ENCODE data around the gene TTC22. TPM values are rescaled to one million over a fixed set of nuclear protein-coding genes. Genes with fewer than 3 reads are reported as not detected.

Gene TTC22
- total RNA-seq, 1 experiment from 2014 or later, result 1.8 TPM

GRCh38 chr1:54805981-54806381 lies 4.9 kb upstream of the TTC22 start (continued):
- no peak for TF ChIP-seq RAD21 (IDR thresholded peaks at IDR 0.05; ENCODE audit: low read depth)
- no peak for TF ChIP-seq YY1 (IDR thresholded peaks at IDR 0.05; ENCODE audit: extremely low read depth, insufficient replicate concordance, low read depth, low read length)

DNA sequence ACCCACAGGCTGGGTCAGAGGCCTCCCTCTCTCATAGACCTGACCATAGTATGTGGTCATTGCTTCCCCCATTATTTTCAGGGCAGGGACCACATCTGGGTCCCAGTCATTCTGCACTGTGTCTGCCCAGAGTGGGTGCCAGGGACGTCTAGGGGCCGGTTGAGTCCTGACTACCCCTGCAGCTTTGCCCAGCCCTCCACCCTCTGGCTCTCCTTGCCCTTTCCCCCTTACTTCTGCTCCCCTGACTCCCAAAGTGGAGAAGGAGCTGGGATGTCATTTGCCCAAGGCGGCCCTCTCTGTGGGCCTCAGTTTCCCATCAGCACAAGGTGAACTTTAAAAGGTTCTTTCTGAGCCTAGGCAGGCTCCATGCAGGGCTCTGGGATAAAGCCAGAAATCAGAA lies 4.3 kb upstream of the TTC22 start:
- Histone ChIP-seq H3K4me3 (replicated peaks in 1 of 2; ENCODE audit: low read depth in 1 of 2, low read length in 2 of 2) (no peak overlapping the region), H3K4me1 (ENCODE audit: control insufficient read depth in 1 of 2, insufficient read depth in 2 of 2, low read length in 2 of 2) (peaks cover 10 to 59% of the 10 kb centered on the region in 2 experiments), H4K20me1 (ENCODE audit: insufficient read depth) (no peaks in the 10 kb centered on the region), H3K27ac (ENCODE audit: low read depth, low read length) (no peak overlapping the region), H2AFZ (ENCODE audit: low read depth, low read length, poor library complexity, severe bottlenecking) (no peak overlapping the region), H3K9me2 (ENCODE audit: insufficient read depth) (no peaks in the 10 kb centered on the region), H3K4me2 (ENCODE audit: low read length) (no peak overlapping the region), H3K27me3 (ENCODE audit: insufficient read depth, low read length) (no peaks in the 10 kb centered on the region), H3K9me3 (ENCODE audit: control insufficient read depth in 1 of 2, insufficient read depth in 1 of 2, low read depth in 1 of 2, low read length in 2 of 2) (no peaks in the 10 kb centered on the region), H3K36me3 (ENCODE audit: control insufficient read depth in 1 of 2, insufficient read depth in 2 of 2, low read length in 2 of 2) (no peaks in the 10 kb centered on the region), H3K9ac (ENCODE audit: low read length) (no peak overlapping the region), H3K79me2 (ENCODE audit: insufficient read depth, low read length) (no peaks in the 10 kb centered on the region)
- CTCF ChIA-PET, result no interaction called here
- intact Hi-C loops (cut with micrococcal nuclease), result loop anchor here (5.0 to 10.0 kb wide), 2 partner anchors 38 to 219 kb away; no protein-coding TSS in a partner anchor
- RAD21 ChIA-PET (ENCODE audit: low non-redundant PET in 1 of 2, low total read pairs in 2 of 2, uncharacterized antibody in 2 of 2, unreplicated experiment in 2 of 2), result no interaction called here
- TF ChIP-seq EGR1 (IDR thresholded peaks at IDR 0.05; ENCODE audit: low read depth), result no peak
- TF ChIP-seq JUND (IDR thresholded peaks at IDR 0.05), result no peak
- TF ChIP-seq, protein P1, sequence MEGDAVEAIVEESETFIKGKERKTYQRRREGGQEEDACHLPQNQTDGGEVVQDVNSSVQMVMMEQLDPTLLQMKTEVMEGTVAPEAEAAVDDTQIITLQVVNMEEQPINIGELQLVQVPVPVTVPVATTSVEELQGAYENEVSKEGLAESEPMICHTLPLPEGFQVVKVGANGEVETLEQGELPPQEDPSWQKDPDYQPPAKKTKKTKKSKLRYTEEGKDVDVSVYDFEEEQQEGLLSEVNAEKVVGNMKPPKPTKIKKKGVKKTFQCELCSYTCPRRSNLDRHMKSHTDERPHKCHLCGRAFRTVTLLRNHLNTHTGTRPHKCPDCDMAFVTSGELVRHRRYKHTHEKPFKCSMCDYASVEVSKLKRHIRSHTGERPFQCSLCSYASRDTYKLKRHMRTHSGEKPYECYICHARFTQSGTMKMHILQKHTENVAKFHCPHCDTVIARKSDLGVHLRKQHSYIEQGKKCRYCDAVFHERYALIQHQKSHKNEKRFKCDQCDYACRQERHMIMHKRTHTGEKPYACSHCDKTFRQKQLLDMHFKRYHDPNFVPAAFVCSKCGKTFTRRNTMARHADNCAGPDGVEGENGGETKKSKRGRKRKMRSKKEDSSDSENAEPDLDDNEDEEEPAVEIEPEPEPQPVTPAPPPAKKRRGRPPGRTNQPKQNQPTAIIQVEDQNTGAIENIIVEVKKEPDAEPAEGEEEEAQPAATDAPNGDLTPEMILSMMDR (IDR thresholded peaks at IDR 0.05 in 2 of 3, conservative IDR thresholded peaks at IDR 0.05 in 1 of 3; ENCODE audit: borderline replicate concordance in 1 of 3, insufficient read depth in 1 of 3, low read depth in 2 of 3, low read length in 2 of 3), result no peak
- TF ChIP-seq TCF7L2 (IDR thresholded peaks at IDR 0.05; ENCODE audit: borderline replicate concordance, extremely low read depth, insufficient read depth, insufficient read length), result no peak
- TF ChIP-seq ATF3 (IDR thresholded peaks at IDR 0.05), result no peak
- TF ChIP-seq FOSL1 (IDR thresholded peaks at IDR 0.05; ENCODE audit: low read depth), result no peak
- no peak for TF ChIP-seq ELF1 (IDR thresholded peaks at IDR 0.05; ENCODE audit: borderline replicate concordance, low read depth)
- TF ChIP-seq SIN3A (IDR thresholded peaks at IDR 0.05; ENCODE audit: low read depth), result no peak
- TF ChIP-seq RAD21 (IDR thresholded peaks at IDR 0.05; ENCODE audit: low read depth), result no peak
- no peak for TF ChIP-seq REST (IDR thresholded peaks at IDR 0.05; ENCODE audit: low read depth)
- TF ChIP-seq SRF (IDR thresholded peaks at IDR 0.05; ENCODE audit: low read depth), result no peak
- no peak for TF ChIP-seq ZNF274 (IDR thresholded peaks at IDR 0.05; ENCODE audit: low read depth, low read length)
- no peak for TF ChIP-seq CEBPB (IDR thresholded peaks at IDR 0.05; ENCODE audit: low read depth)
- no peak for TF ChIP-seq YY1 (IDR thresholded peaks at IDR 0.05; ENCODE audit: extremely low read depth, insufficient replicate concordance, low read depth, low read length)
- no peak for TF ChIP-seq CBX3 (IDR thresholded peaks at IDR 0.05; ENCODE audit: low read depth)
- TF ChIP-seq, protein P2, sequence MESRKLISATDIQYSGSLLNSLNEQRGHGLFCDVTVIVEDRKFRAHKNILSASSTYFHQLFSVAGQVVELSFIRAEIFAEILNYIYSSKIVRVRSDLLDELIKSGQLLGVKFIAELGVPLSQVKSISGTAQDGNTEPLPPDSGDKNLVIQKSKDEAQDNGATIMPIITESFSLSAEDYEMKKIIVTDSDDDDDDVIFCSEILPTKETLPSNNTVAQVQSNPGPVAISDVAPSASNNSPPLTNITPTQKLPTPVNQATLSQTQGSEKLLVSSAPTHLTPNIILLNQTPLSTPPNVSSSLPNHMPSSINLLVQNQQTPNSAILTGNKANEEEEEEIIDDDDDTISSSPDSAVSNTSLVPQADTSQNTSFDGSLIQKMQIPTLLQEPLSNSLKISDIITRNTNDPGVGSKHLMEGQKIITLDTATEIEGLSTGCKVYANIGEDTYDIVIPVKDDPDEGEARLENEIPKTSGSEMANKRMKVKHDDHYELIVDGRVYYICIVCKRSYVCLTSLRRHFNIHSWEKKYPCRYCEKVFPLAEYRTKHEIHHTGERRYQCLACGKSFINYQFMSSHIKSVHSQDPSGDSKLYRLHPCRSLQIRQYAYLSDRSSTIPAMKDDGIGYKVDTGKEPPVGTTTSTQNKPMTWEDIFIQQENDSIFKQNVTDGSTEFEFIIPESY (IDR thresholded peaks at IDR 0.05; ENCODE audit: extremely low read depth, insufficient replicate concordance, low read length), result no peak
- TF ChIP-seq MAX (IDR thresholded peaks at IDR 0.05), result no peak
- no peak for TF ChIP-seq POLR2A (IDR thresholded peaks at IDR 0.05; ENCODE audit: borderline replicate concordance, extremely low read depth, insufficient read depth, insufficient read length)
- BruUV-seq (replicated peaks), result no TSS peak
- ATAC-seq (no peak), DNase-seq (ENCODE audit: low read depth, low spot score) (no peak)
- POLR2A ChIA-PET, result no interaction called here
